Measurements from ENCODE around the gene CD36.

DNA sequence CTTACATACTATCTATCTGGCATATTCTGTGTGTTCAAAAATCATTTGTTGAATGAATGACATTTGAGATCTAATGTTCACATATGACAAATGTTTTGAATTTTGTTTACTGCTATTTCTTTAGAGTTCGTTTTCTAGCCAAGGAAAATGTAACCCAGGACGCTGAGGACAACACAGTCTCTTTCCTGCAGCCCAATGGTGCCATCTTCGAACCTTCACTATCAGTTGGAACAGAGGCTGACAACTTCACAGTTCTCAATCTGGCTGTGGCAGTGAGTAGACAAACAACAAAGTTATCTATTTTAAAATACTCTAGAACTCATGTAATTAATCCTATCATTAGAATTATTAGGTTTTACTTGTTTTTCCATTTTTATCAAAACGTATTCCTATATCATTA lies 22.5 kb downstream of the CD36 start:
- TF ChIP-seq, protein P1, sequence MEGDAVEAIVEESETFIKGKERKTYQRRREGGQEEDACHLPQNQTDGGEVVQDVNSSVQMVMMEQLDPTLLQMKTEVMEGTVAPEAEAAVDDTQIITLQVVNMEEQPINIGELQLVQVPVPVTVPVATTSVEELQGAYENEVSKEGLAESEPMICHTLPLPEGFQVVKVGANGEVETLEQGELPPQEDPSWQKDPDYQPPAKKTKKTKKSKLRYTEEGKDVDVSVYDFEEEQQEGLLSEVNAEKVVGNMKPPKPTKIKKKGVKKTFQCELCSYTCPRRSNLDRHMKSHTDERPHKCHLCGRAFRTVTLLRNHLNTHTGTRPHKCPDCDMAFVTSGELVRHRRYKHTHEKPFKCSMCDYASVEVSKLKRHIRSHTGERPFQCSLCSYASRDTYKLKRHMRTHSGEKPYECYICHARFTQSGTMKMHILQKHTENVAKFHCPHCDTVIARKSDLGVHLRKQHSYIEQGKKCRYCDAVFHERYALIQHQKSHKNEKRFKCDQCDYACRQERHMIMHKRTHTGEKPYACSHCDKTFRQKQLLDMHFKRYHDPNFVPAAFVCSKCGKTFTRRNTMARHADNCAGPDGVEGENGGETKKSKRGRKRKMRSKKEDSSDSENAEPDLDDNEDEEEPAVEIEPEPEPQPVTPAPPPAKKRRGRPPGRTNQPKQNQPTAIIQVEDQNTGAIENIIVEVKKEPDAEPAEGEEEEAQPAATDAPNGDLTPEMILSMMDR (IDR thresholded peaks at IDR 0.05 in 4 of 5, conservative IDR thresholded peaks at IDR 0.05 in 1 of 5) = no peak
- TF ChIP-seq POLR2A (IDR thresholded peaks at IDR 0.05) = no peak

Measured in gastrocnemius medialis (tissue), 4 donors.